Left ventricle myocardium inferior (tissue), 1 donor: ENCODE data around the gene C16orf54. TPM values are rescaled to one million over a fixed set of nuclear protein-coding genes. Genes with fewer than 3 reads are reported as not detected.
"Not testable (repeated sequence)": the region's sequence is repeated elsewhere in the genome, so short reads cannot be mapped to it uniquely, and the experiment has no call there.

Source experiments
- DNase-seq: peaks from one replicate; pipeline ENCODE4 v3.0.0-alpha.2; 2020
- H3K27ac ChIP-seq: fragments of 200-600 bp; replicated peaks from 2 replicates; pipeline ENCODE4 v1.8.0; 2021
- H3K27me3 ChIP-seq: fragments of 200-600 bp; 2 replicates; pipeline ENCODE4 v1.8.0; 2021; ENCODE audit warnings: low read depth
- H3K36me3 ChIP-seq: fragments of 200-600 bp; 2 replicates; pipeline ENCODE4 v1.8.0; 2021
- H3K4me1 ChIP-seq: fragments of 200-600 bp; 2 replicates; pipeline ENCODE4 v1.8.0; 2021
- H3K4me3 ChIP-seq: fragments of 200-600 bp; 2 replicates; pipeline ENCODE4 v1.8.0; 2021; ENCODE audit warnings: mild to moderate bottlenecking, moderate library complexity
- H3K9me3 ChIP-seq: fragments of 200-600 bp; replicated peaks from 2 replicates; pipeline ENCODE4 v1.8.0; 2021
- CTCF ChIP-seq: fragments of 200-600 bp; IDR thresholded peaks from 2 replicates; pipeline ENCODE4 v1.8.0; 2021; ENCODE audit warnings: antibody characterized with exemption, mild to moderate bottlenecking, borderline replicate concordance
- intact Hi-C: fragments of 100-400 bp; cut with micrococcal nuclease; formaldehyde crosslinking; loops from one replicate; pipeline ENCODE4 v1.11.0; 2022
- total RNA-seq: library from RNA; stranded (reverse); fragmentation: NEBNext Ultra II Directional; extraction: Animal tissue kit (Norgen Biotek cat#: 25700); gene quantifications from one replicate; pipeline ENCODE4 v1.2.1, GENCODE V29; 2021
- donor health status: DM: no; HTN: yes; CAD: no; lungs with severe emphysema.

The C16orf54 gene
- total RNA-seq, 1 donor from 2014 or later, result 0.63 TPM

GRCh38 chr16:29756654-29757053 lies 10.9 kb upstream of the C16orf54 start:
- Histone ChIP-seq H3K4me1 (no peaks in the 10 kb centered on the region), H3K27me3 (no peaks in the 10 kb centered on the region), H3K9me3 (no peaks in the 10 kb centered on the region), H3K36me3 (no peaks in the 10 kb centered on the region), H3K4me3 (no peak overlapping the region), H3K27ac (no peak overlapping the region)
- DNase-seq, result no peak
- intact Hi-C loops, result no loop called here
- no peak for TF ChIP-seq CTCF

- no peak for DNase-seq
- intact Hi-C loops, result no loop called here
- Histone ChIP-seq H3K27me3 (no peaks in the 10 kb centered on the region), H3K4me3 (no peak overlapping the region), H3K27ac (no peak overlapping the region), H3K9me3 (no peaks in the 10 kb centered on the region), H3K36me3 (no peaks in the 10 kb centered on the region), H3K4me1 (no peaks in the 10 kb centered on the region)
- TF ChIP-seq CTCF, result no peak
Observed at GRCh38 chr16:29753516-29753915, 7.7 kb upstream of the C16orf54 start.

- DNase-seq, H3K4me1 ChIP-seq, H3K36me3 ChIP-seq, H3K4me3 ChIP-seq, H3K27ac ChIP-seq, H3K9me3 ChIP-seq, intact Hi-C loops: not testable (repeated sequence)
- H3K27me3 ChIP-seq, result peaks cover 19% of the 10 kb centered on the region
Observed at GRCh38 chr16:29748760-29749149, 3.0 kb upstream of the C16orf54 start.

GRCh38 chr16:29747947-29748759 lies 2.4 kb upstream of the C16orf54 start:
- Histone ChIP-seq H3K36me3 (no peaks in the 10 kb centered on the region), H3K4me1 (no peaks in the 10 kb centered on the region), H3K9me3 (peaks cover 3% of the 10 kb centered on the region), H3K4me3 (no peak overlapping the region), H3K27me3 (peaks cover 20% of the 10 kb centered on the region), H3K27ac (no peak overlapping the region)
- no peak for TF ChIP-seq CTCF
- intact Hi-C loops, result no loop called here
- no peak for DNase-seq

GRCh38 chr16:29746518-29746917 lies 728 bp upstream of the C16orf54 start:
- H3K4me3 ChIP-seq, DNase-seq, H3K36me3 ChIP-seq, intact Hi-C loops, H3K4me1 ChIP-seq, H3K9me3 ChIP-seq, H3K27ac ChIP-seq: not testable (repeated sequence)
- H3K27me3 ChIP-seq, result peaks cover 20% of the 10 kb centered on the region

GRCh38 chr16:29745121-29745852 lies 503 bp downstream of the C16orf54 start:
- peaks cover 3% of the 10 kb centered on the region for H3K9me3 ChIP-seq
- H3K36me3 ChIP-seq, result no peaks in the 10 kb centered on the region
- intact Hi-C loops, result no loop called here
- peak; percentile 20 for DNase-seq
- peak overlapping the region; percentile 48 for H3K4me3 ChIP-seq
- peaks cover 31% of the 10 kb centered on the region for H3K27me3 ChIP-seq
- H3K27ac ChIP-seq, result no peak overlapping the region
- no peaks in the 10 kb centered on the region for H3K4me1 ChIP-seq
- no peak for TF ChIP-seq CTCF
